HS-5 (cell line): ENCODE results near the gene TSEN34.
A peak's percentile ranks its signal among the peaks of the same experiment; 100 is the strongest.

Experiments used
- DNase-seq: peaks from one replicate; pipeline ENCODE4 v3.0.0-alpha.2; 2012; ENCODE audit warnings: low read depth

Gene TSEN34

DNA sequence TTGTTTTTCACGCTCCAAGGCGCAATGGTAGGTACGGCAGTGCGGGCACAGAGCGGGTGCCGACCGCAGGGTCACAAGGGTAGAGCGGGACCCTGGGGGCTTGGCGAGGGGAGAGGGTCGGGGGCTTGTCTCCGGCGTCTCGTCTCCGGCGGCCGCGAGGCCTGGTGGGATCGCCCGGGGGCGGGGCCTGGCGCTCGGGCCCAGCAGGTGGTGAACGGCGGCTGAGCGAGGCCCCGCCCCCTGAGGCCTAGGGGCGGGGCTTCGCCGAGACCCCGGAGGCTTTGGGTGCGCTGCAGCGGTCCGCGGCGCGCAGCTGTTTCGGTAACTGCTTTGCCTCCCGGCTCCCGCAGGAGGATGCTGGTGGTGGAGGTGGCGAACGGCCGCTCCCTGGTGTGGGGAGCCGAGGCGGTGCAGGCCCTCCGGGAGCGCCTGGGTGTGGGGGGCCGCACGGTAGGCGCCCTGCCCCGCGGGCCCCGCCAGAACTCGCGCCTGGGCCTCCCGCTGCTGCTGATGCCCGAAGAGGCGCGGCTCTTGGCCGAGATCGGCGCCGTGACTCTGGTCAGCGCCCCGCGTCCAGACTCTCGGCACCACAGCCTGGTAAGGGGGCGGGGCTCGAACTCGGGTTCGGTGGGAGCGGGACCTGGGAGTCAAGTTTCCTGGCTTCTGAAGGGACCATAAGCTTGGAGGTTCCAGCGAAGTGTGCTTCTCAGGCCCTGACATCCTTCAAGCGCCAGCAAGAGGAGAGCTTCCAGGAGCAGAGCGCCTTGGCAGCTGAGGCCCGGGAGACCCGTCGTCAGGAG is at the start of gene TSEN34:
Gene TSEN34, plus strand, starts transcription at position 298 of the 800 bp plus-strand sequence. Its CDS starts 57 bp downstream, at position 355.
- DNase-seq, result peak; percentile 63

DNA sequence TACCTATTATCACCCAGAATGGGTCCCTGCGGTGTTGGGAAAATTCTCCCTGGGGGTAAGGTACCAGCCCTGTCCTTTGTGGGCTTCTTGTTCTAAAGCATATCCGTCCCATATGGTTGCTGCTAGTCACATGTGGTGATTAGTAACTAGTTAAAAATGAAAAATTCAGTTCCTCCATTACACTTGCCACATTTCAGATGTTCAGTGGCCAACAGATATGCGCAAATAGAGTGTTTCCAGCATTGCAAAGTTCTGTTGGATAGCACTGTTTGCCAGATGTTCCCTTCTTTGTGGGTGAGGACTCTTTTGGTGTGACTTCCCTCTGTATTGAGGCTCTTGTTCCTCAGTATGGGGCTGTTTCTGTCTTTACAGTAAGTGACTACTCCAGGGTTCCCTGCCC is 49.8 kb upstream of the TSEN34 start:
- DNase-seq, result no peak

DNA sequence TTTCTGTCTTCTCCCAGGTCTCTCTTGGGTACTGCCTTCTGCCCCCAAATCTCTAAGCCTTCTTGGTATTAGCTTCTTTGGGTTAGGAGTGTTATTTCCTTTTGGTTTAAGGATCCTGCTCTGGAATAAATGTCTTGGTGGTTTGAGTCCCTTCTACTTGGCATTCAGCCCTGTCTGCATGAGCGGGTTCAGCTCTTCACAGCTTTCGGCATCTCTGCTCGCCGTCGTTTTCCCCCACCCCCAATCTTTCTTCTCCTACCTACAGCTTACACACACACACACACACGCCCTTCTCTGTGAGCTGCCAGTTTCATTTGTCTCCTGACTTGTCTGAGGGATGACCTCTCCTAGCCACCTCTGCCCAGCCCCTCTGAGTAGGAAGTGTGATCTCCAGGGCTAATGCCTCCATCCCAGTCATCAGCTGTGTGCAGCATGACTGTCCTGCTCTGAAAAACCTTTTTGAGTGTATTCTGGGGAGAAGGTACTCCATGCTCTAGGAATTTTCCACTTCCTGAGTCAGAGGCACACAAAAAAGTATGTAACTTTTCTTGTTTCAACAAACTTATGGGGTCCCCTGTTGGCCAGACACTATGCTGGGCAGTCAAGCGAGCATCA is 48.8 kb upstream of the TSEN34 start:
- DNase-seq, result no peak

DNA sequence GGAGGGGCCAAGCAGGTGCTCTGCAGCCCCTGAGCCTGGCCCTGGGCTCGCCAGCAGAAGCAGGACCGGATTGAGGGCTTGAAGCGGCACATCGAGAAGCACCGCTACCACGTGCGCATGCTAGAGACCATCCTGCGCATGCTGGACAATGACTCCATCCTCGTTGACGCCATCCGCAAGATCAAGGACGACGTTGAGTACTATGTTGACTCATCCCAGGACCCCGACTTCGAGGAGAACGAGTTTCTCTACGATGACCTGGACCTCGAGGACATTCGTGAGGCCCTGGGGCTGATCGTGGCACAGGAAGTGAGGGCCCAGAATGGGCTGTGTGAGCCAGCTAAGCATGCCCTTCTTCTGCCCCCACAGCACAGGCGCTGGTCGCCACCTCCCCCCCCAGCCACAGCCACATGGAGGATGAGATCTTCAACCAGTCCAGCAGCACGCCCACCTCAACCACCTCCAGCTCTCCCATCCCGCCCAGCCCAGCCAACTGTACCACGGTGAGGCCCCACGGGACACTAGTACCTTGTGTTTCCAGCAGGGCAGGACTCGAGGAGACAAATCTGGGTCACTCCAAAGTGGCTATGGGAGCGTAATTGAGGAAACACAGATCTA is 45.5 kb upstream of the TSEN34 start:
- no peak for DNase-seq

DNA sequence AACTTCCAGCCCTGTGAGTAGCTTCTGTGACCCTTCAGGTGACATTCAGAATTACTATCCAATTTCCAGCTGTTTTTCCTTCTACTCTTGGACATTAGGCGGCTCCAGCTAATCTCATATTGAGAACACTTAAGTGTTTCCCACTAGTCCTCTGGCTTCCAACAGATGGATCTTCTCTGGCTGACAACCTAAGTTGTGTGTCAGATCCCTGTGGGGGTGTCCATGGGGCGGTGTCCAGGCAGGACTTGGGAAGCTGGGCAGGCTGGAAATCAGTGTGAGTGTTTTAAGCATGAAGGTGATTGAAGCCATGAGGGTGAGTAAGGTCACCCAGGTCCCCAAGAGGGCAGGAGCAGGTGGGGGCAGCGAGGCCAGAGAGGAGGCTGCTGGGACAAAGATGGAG is 43.4 kb upstream of the TSEN34 start:
- DNase-seq, result no peak

DNA sequence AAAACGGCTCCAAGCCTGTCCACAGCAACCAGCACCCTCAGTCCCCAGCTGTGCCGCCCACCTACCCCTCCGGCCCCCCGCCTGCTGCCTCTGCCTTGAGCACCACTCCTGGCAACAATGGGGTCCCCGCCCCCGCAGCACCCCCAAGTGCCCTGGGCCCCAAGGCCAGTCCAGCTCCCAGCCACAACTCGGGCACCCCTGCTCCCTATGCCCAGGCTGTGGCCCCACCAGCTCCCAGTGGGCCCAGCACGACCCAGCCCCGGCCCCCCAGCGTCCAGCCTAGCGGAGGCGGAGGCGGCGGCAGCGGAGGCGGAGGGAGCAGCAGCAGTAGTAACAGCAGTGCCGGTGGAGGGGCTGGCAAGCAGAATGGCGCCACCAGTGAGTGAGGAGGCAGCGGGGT is 43.0 kb upstream of the TSEN34 start:
- DNase-seq, result no peak

DNA sequence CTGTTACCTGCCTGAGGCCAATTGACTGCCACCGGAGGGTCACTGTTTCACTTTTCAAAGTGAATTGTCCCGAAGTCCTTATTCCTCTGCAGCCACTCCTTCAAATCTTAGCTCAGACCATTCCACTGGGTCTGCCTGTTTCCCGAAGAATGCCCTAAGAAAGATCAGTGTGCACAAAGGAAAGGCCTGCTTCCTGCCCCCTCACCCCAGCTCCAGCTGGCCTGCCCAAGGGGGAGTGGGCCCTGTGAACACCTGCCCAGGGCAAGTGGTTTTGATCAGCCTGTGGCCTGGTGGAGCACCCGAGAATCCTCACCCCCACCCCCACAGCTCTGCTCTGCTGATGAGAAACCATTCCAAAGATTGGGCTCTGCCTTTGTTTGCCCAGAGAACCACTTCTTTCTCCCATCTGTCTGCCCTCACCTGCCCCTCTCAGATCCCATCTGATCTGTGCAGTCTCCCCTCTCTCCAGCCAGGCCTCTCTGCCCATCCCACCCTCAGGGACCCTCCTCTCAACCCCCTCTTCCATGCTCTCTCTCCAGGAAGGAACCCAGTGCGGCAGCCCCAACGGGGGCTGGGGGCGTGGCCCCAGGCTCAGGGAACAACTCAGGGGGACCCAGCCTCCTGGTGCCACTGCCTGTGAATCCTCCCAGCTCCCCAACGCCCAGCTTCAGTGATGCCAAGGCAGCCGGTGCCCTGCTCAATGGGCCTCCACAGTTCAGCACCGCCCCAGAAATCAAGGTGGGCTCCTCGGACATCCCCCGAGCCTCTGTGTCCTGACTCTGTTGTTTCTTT is 41.9 kb upstream of the TSEN34 start:
- DNase-seq, result no peak

DNA sequence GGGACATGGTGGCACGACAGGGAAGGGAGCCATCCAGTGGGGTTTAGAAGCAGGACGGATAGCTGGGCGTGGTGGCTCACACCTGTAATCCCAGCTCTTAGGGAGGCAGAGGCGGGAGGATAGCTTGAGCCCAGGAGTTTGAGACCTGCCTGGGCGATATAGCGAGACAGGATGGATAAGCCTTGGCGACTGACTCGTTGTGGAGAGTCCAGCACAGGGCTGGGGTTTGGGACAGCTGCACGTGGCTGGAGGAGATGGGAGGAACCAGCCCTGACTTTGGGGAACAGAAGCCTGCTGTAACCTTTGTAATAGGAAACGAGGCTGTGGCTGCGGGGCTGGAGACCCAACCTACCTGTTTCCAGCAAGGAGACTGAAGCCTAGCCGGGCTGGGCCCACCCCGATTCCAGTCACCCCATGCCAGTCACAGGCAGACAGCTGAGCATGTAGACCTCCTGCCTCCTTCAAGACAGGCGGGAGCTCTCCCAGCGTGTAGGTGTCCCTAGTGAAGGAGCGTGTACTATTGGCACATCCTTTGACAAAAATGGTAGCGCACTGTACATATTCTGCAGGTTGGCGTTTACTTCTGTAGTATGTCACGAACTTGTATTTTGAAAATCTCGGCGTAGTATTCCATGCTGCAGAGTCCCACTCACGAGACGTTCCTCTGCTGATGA is 39.6 kb upstream of the TSEN34 start:
- no peak for DNase-seq

DNA sequence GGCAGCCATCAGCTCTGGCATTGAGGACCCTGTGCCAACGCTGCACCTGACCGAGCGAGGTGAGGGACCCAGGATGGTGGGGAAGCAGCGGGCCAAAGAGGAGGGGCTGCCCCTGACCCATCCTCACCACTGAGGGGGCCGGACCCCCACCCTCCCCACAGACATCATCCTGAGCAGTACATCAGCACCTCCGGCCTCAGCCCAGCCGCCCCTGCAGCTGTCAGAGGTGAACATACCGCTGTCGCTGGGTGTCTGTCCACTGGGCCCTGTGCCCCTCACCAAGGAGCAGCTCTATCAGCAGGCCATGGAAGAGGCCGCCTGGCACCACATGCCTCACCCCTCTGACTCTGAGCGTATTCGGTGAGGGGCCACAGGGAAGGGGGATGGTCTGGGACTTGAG is 38.8 kb upstream of the TSEN34 start:
- DNase-seq, result no peak

DNA sequence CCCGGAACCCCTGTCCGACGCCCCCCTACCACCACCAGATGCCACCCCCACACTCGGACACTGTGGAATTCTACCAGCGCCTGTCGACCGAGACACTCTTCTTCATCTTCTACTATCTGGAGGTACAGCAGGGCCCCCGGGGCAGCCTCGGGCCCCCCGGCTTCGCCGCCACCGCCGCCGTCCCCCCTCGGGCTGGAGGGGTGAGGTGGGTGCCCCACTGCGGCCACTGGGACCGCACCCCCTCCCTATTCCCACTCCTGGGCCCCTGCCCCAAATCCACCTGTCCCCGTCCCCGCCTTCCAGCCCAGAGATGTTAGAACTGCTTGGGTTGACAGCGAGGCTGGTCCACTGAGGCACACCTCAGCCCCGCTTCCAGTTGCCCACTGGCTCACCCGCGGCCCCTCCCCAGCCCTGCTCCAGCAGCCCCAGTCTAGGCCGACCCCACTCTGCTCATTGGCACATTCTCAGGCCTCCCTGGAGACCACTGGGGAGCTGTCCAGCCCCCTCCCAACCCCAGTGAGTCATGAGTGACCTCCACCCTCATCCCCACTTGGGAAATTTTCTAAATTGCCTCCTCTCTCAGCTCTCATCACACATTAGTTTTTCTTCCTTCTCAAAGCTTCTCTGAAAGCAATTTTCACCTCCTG is 38.1 kb upstream of the TSEN34 start:
- no peak for DNase-seq

DNA sequence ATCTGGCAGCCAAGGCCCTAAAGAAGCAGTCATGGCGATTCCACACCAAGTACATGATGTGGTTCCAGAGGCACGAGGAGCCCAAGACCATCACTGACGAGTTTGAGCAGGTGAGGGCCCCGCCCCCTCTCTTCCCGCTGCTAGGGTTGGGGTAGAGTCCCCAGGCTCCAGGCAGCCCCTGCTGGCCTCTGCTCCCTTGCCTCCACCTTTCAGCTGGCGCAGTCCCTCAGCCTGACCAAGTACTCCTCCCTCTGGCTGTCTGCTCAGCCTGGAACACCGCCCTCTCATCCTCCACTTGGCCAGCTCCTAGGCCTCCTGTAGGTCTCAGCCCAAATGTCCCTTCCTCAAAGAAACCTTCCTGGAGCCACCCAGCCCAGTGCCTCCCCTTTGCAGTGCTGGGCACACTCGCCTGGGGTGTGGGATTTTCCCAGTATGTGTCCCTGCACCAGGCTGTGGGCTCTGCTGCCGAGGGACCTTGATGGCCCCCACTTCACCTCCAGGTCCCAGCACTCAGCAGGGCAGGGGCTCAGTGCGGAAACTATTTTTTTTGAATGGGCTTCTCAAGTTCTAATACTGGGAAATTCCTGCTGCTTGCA is 37.3 kb upstream of the TSEN34 start:
- no peak for DNase-seq

DNA sequence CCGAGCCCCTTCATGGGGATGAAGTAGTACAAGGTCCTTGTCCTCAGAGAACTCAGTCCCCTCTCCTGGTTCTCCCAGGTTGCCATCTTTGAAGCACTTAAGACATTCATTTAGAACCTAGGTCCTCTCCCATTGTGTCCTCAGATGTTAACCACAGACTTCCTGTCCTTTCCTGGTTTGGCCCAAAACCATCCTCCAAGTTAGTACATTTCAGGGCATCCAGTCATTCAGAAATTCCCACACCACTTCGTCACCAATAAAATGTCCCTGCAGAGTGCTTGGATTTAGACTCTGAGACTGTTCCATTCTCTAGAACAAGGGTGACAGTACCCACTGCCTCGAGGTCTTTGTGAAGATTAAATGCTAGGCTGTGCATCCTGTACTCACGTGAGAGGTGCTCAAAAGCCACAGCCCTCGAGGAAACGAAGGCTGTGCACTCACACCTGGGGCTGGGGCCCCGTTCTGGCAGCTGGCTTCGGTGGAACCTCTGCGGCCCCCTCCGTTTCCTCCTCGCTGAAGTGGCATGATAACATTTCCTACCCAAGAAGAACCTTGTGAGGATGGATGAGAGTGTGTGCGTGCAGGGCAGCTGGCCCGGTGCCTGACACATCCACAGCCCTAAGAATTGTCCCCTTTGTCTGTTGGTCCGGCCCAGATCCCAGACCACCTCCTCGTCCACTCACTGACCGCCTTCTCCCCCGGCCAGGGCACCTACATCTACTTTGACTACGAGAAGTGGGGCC is 36.3 kb upstream of the TSEN34 start:
- DNase-seq, result no peak

DNA sequence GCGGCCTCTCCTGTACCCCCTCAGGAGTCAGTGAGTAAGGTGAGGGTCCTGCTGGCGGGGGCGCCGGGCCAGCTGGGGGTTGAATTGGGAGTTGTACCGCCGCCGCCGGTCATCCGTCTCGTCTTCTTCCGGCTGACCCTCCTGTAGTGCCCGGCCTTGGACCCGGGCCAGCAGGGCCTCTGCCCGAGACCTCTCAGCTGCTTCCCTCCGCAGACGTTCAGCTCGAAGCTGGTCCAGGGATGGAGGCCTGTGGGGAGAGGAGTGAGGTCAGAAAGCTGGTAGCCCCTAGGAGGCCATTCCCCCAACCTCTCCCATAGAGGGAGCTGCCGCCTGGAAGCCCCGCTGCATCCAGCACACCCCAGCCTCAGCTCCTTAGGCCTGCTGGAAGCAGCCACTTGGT is 35.4 kb upstream of the TSEN34 start:
- DNase-seq, result no peak

DNA sequence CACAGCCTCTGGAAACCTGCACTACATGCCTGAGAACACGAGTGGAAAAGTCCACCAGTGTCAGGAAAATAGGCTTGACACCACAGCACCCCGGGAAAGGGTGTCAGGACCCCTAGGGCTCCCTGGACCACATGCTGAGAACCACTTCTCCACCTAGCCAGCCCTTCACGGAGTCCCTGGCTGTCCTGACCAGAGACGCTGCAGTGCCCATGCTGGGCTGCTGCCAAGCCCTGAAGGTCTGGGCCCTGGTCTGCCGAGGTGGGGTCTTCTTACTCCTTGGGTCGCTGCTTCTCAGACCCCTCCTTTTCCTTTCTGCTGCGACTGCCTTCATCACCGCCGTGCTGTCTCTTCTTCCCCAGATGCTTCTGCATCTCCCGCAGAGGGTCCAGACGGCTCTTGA is 34.6 kb upstream of the TSEN34 start:
- no peak for DNase-seq

DNA sequence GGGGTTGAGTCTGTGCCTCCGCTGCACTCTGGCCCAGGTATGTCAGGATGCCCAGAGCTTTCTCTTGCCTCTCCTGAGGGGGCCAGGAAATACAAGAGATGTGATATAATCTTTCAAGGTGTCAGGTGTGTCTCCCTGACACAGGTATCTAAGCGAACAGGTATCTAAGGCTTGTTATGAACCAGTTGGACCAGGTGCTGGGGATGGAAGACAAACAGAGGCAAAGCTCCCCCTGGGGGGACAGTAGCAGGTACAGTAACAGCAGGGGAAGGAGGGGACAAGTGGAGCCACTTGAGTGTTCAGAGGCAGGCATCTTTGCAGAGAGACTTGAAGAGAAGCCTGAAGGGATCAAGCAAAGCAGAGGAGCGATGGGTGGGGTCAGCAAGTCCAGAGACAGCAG is 34.2 kb upstream of the TSEN34 start:
- no peak for DNase-seq

DNA sequence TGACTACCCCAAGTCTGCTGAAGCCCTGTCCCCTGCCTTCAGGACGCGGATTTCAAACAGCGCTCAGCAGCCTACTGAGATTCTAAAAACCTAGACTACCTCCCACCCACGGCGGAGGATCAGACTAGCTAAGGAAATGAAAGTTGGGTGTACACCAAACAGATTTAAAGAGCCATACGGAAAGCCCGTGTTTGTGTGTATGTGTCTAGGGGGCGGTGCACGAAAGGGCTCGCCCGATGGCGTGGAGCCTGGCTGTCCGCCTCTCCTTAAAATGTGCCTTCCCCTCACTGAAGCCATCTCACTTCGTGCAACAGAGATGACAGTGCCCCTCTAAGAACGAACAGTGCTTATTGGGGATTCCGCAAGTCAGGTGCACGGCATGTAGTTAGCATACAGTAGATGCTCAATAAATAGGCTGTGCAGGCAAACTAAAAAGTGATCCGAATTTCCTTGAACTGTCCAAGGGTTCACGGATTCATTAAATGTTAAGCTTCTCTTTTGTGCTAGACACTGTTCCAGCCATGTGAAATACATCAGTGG is 32.2 kb upstream of the TSEN34 start:
- no peak for DNase-seq

DNA sequence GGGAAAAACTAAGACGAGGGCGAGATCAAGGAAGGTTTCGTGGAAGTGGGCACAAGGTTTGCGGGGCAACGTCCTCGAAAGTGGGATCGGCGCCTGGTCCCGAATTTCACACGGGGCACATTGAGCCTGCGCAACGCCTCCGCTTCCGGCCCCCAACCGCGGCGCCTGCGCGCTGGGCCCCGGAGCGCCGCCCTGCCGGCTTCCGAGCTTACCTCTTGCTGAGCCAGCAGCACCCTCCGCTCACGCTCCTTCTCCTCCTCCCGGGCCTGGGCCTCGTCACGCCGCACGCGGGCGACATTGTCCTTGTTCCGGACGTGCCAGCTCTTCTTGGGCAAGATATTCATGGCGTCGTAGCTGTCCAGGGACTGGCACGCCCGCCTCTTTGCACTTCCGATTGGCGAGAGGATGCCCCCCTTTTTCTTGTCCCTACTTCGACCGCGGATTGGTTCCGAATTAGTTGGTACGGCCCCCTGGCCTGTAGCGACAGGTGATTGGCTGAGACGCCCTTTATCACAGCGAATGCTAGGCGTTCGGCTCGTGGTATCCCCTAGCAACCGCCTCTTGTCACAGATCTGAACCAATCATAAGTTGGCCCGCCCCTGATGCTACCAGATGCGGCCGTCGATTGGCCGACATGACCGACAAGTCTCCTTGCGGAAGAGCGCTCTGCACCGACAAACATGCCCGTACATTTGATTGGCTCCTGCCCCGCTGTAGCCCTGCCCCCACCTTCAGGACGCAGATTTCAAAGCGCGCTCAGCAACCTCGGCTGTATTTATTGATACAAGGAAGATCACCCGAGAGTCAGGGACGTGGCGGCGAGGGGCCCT is 31.5 kb upstream of the TSEN34 start, which contains the start of gene LENG1:
Gene LENG1, minus strand, starts transcription at position 370 of the 830 bp plus-strand sequence. Its CDS starts 26 bp downstream, at position 344.
- DNase-seq, result peak; percentile 99

DNA sequence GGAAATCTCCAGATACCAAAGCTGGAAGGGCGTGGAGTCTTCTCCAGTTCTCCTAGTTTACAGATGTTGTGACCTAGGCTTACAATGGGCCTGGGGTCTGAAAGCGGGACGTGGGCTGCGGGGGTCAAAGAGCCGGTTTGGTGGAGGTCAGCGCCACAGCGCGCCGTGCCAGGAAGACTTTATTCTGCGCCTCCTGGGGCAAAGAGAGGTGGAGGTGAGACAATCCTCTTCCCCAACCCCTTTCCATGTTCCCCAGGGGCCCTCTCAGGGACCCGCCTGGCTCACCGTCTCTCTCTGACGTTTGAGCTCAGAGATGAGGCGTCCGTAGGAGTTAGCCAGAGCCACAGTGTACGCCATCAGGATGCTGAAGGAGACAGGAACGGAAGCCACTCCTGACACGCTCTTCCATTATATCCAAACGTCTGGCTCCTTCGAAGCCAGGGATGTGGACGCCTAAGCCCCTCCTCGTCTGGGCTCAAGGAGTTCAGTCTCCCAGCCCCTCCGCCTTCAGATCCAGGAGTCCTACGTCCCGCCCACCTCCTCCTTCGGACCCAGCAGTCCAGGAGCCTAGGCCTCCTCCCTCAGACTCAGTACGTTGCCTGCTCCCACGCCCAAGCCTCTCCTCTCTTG is 30.8 kb upstream of the TSEN34 start:
- no peak for DNase-seq

DNA sequence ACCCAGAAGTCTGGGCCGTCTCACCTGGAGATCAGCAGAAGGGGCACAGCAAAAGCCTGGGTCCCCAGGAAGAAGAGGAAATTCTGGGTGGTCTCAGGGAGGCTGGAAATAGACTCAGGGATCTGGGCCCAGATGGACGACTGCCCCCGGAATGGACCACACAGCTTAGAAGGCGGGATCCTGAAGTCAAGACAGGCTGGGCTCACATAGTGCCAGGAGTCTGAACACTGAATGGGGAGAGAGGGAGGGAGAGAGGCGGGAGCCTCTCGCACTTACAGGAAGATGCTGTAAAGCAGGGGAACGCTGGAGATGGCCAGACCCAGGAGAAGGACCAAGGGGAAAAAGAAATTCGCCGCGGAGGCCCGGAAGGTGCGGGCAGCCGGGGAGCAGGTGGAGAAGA is 30.3 kb upstream of the TSEN34 start:
- no peak for DNase-seq
